Measurements from ENCODE around the gene OFD1.

DNA sequence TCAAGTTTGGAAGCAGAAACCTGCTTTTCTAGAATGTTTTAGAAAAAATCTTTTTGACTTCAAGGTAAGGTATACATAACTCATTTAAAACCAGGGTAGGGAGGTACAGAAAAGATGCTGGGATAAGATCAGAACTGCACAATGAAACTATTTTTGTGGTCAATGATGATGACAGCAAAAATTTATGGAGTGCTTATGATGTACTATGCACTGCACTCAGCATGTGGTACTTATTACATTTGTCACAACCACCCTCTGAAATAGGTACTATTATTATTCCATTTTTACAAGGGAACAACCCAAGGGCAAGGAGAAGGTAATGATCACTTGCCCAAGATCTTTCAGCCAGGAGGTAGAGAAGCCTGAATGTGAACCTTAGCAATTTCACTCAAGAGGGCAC is 74.3 kb downstream of the OFD1 start:
- TF ChIP-seq POLR2A (IDR thresholded peaks at IDR 0.05) (no peak), POLR2AphosphoS5 (IDR thresholded peaks at IDR 0.05; ENCODE audit: insufficient read depth in 1 of 2, low read depth in 1 of 2) (no peak)

Measured in vagina (tissue), 2 donors.